Hematopoietic multipotent progenitor cell treated with erythropoietin and hydrocortisone succinate and interleukin-3 and kit ligand, for 17 days (in vitro differentiated cells): Measurements from ENCODE around the gene CHRNA3.
"Not testable (repeated sequence)": the region's sequence is repeated elsewhere in the genome, so short reads cannot be mapped to it uniquely, and the experiment has no call there.

Experiments used
- DNase-seq: peaks from one replicate; pipeline ENCODE4 v3.0.0-alpha.2; 2015; ENCODE audit warnings: low spot score

Gene CHRNA3

GRCh38 chr15:78560201-78560600 lies 60.6 kb downstream of the CHRNA3 start:
- DNase-seq = not testable (repeated sequence)

GRCh38 chr15:78552597-78552996 lies 68.2 kb downstream of the CHRNA3 start:
- DNase-seq = no peak

- DNase-seq = no peak
Measured at GRCh38 chr15:78551902-78552301, 68.9 kb downstream of the CHRNA3 start.

GRCh38 chr15:78550815-78551214 lies 70.0 kb downstream of the CHRNA3 start:
- no peak for DNase-seq

- DNase-seq = no peak
Measured at GRCh38 chr15:78550194-78550593, 70.6 kb downstream of the CHRNA3 start.
